PC-9 (cell line): ENCODE results near the gene POLD4. TPM values are rescaled to one million over a fixed set of nuclear protein-coding genes. Genes with fewer than 3 reads are reported as not detected.
A peak's percentile ranks its signal among the peaks of the same experiment; 100 is the strongest.

Experiments
- BruUV-seq: library from RNA; stranded (reverse); fragments of 400-500 nt; replicated peaks from 2 replicates; lab custom pipeline; 2021; lab: Mats Ljungman, UMichigan
- CTCF ChIA-PET: fragments of 300-600 bp; sonication (Branson Sonifier 250); formaldehyde crosslinking; loops from one replicate; lab custom pipeline; 2022; ENCODE audit warnings: antibody characterized with exemption; lab: Charles Lee
- POLR2A ChIA-PET: fragments of 300-600 bp; sonication (Branson Sonifier 250); formaldehyde crosslinking; loops from one replicate; lab custom pipeline; 2022; ENCODE audit warnings: antibody characterized with exemption; ENCODE audit not compliant: unreplicated experiment; lab: Charles Lee
- DNase-seq, 2 experiments: peaks; one replicate each; pipeline versions ENCODE4 v3.0.0 to v3.0.0-alpha.2; 2015 to 2022; ENCODE audit warnings: mixed read lengths in 1 of 2
- H2AFZ ChIP-seq: fragments of 200-600 bp; sonication (generic); 2 replicates; pipeline ENCODE4 v1.8.1; 2017; ENCODE audit warnings: antibody characterized with exemption
- H3F3A ChIP-seq: fragments of 200-600 bp; sonication (generic); 2 replicates; pipeline ENCODE4 v1.8.1; 2017; ENCODE audit warnings: antibody characterized with exemption, mild to moderate bottlenecking, low read depth; ENCODE audit not compliant: insufficient read depth
- H3K27ac ChIP-seq: fragments of 200-600 bp; sonication (generic); 2 replicates; pipeline ENCODE4 v1.6.1; 2016; ENCODE audit warnings: mixed run types
- H3K27me3 ChIP-seq: fragments of 200-600 bp; sonication (generic); 2 replicates; pipeline ENCODE4 v1.6.1; 2016; ENCODE audit warnings: low read depth, mixed run types; ENCODE audit not compliant: insufficient read depth
- H3K36me3 ChIP-seq: fragments of 200-600 bp; sonication (generic); 2 replicates; pipeline ENCODE4 v1.6.1; 2016; ENCODE audit warnings: low read depth, mixed run types
- H3K4me1 ChIP-seq: fragments of 200-600 bp; sonication (generic); replicated peaks from 2 replicates; pipeline ENCODE4 v1.6.1; 2016; ENCODE audit warnings: mixed run types; ENCODE audit not compliant: insufficient read depth
- H3K4me2 ChIP-seq: fragments of 200-600 bp; sonication (generic); 2 replicates; pipeline ENCODE4 v1.6.1; 2017; ENCODE audit warnings: mixed run types
- H3K4me3 ChIP-seq: fragments of 200-600 bp; sonication (generic); 2 replicates; pipeline ENCODE4 v1.6.1; 2016; ENCODE audit warnings: mixed run types
- H3K79me2 ChIP-seq: fragments of 200-600 bp; sonication (generic); 2 replicates; pipeline ENCODE4 v1.6.1; 2017; ENCODE audit warnings: low read depth, mixed run types
- H3K9me2 ChIP-seq: fragments of 200-600 bp; sonication (generic); 2 replicates; pipeline ENCODE4 v1.8.1; 2017; ENCODE audit warnings: mild to moderate bottlenecking; ENCODE audit not compliant: insufficient read depth
- H3K9me3 ChIP-seq: fragments of 200-600 bp; sonication (generic); 2 replicates; pipeline ENCODE4 v1.8.1; 2016; ENCODE audit warnings: low read depth; ENCODE audit not compliant: insufficient read depth
- H4K20me1 ChIP-seq: fragments of 200-600 bp; sonication (generic); 2 replicates; pipeline ENCODE4 v1.8.1; 2017; ENCODE audit not compliant: insufficient read depth
- EZH2 ChIP-seq: fragments of 200-600 bp; sonication (generic); IDR thresholded peaks from 2 replicates; pipeline ENCODE4 v1.8.0; 2017; ENCODE audit warnings: antibody characterized with exemption, low read depth
- intact Hi-C: fragments of 100-400 bp; cut with micrococcal nuclease; formaldehyde crosslinking; loops from one replicate; pipeline ENCODE4 v1.10.0; 2022; ENCODE audit not compliant: unreplicated experiment
- total RNA-seq: library from RNA; stranded (reverse); gene quantifications from 2 replicates; pipeline ENCODE4 v1.2.3, GENCODE V29; 2021
- TF ChIP-seq, protein P1 (sequence below): fragments of 200-600 bp; sonication (generic); conservative IDR thresholded peaks from 2 replicates; pipeline ENCODE4 v1.6.1; 2017; ENCODE audit warnings: mixed run types, antibody characterized with exemption, mild to moderate bottlenecking, moderate library complexity

Gene POLD4
- total RNA-seq, 1 experiment from 2014 or later, result 67.1 TPM

DNA sequence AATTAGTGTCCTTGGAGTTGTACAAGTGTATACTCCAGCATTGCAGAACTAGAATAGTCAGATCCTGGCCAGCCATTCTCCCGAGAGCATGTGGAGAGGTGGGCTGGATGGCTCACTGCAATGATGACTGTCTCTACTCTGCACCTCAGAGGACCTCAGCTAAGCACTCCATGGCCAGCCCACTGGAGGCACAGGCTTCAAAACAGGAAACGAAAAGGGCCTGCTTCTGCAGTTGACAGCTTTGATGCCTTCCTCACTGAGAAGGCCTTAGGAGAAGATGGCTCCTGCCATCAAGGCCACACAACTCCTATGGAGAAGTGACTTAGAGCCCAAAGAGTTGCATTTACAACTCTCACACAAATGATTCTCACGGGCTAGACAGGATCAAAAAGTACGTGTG, 9.1 kb downstream of the POLD4 start:
- no peaks in the 10 kb centered on the region for H3K27me3 ChIP-seq
- TF ChIP-seq EZH2, result no peak
- TF ChIP-seq, protein P1, sequence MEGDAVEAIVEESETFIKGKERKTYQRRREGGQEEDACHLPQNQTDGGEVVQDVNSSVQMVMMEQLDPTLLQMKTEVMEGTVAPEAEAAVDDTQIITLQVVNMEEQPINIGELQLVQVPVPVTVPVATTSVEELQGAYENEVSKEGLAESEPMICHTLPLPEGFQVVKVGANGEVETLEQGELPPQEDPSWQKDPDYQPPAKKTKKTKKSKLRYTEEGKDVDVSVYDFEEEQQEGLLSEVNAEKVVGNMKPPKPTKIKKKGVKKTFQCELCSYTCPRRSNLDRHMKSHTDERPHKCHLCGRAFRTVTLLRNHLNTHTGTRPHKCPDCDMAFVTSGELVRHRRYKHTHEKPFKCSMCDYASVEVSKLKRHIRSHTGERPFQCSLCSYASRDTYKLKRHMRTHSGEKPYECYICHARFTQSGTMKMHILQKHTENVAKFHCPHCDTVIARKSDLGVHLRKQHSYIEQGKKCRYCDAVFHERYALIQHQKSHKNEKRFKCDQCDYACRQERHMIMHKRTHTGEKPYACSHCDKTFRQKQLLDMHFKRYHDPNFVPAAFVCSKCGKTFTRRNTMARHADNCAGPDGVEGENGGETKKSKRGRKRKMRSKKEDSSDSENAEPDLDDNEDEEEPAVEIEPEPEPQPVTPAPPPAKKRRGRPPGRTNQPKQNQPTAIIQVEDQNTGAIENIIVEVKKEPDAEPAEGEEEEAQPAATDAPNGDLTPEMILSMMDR, result no peak
- no peak overlapping the region for H3K4me2 ChIP-seq
- intact Hi-C loops, result no loop called here
- H3K9me3 ChIP-seq, result no peaks in the 10 kb centered on the region
- no peaks in the 10 kb centered on the region for H4K20me1 ChIP-seq
- H3K36me3 ChIP-seq, result no peaks in the 10 kb centered on the region
- peak overlapping the region; percentile 82 for H3K27ac ChIP-seq
- peaks cover 38% of the 10 kb centered on the region for H3F3A ChIP-seq
- H3K4me3 ChIP-seq, result no peak overlapping the region
- H2AFZ ChIP-seq, result no peak overlapping the region
- DNase-seq, result no peak
- ChIA-PET CTCF (interaction anchor here (0.6 to 2.9 kb wide), 5 partner anchors 37 to 634 kb away, joined by 3 to 21 read pairs (median 11); partner anchors contain the start of gene NUDT8), POLR2A (interaction anchor here (0.6 kb wide), 1 partner anchor 495 kb away, joined by 5 read pairs; no protein-coding TSS in a partner anchor)
- H3K79me2 ChIP-seq, result peaks cover 15% of the 10 kb centered on the region
- peaks cover 42% of the 10 kb centered on the region for H3K4me1 ChIP-seq
- no TSS peak for BruUV-seq
- H3K9me2 ChIP-seq, result no peaks in the 10 kb centered on the region

- intact Hi-C loops, result no loop called here
- no peak overlapping the region for H3K4me3 ChIP-seq
- no peaks in the 10 kb centered on the region for H3K79me2 ChIP-seq
- no peak for TF ChIP-seq EZH2
- TF ChIP-seq, protein P1, result no peak
- H3K4me1 ChIP-seq, result no peaks in the 10 kb centered on the region
- CTCF ChIA-PET, result interaction anchor here (0.6 kb wide), 1 partner anchor 257 kb away, joined by 3 read pairs; no protein-coding TSS in a partner anchor
- H3F3A ChIP-seq, result peaks cover 5% of the 10 kb centered on the region; the same call in 1 of the 2 replicates
- POLR2A ChIA-PET, result no interaction called here
- no peak overlapping the region for H2AFZ ChIP-seq
- H4K20me1 ChIP-seq, result no peaks in the 10 kb centered on the region
- no TSS peak for BruUV-seq
- no peaks in the 10 kb centered on the region for H3K36me3 ChIP-seq
- DNase-seq, result no peak
- no peaks in the 10 kb centered on the region for H3K9me2 ChIP-seq
- H3K27ac ChIP-seq, result no peak overlapping the region
- no peaks in the 10 kb centered on the region for H3K9me3 ChIP-seq
- H3K4me2 ChIP-seq, result no peak overlapping the region
- H3K27me3 ChIP-seq, result no peaks in the 10 kb centered on the region
Measured at GRCh38 chr11:67337257-67337656, 16.1 kb downstream of the POLD4 start.

DNA sequence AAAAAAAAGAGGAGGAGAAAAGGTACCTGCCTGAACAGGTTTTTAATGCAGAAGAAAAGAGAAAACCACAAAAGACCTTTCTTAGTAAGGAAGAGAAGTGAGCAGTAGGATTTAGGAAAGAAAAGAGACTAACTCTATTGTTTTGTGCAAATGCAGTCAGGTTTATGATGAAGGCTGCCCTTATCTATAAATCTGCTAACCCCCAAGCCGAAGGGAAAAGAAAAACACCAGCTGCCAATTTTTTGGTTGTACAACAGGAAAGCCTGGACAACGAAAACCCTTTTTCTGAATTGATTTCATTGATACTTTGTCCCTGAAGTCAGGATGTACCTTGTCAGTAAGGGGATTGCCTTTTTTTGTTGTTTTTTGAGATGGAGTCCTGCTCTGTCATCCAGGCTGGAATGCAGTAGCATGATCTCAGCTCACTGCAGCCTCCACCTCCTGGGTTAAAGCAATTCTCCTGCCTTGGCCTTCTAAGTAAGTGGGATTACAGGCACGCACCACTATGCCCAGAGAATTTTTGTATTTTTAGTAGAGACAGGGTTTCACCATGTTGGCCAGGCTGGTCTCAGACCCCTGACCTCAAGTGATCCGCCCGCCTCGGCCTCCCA, 21.2 kb downstream of the POLD4 start:
- CTCF ChIA-PET, result interaction anchor here (0.5 to 0.6 kb wide), 2 partner anchors 41 to 93 kb away, joined by 3 to 10 read pairs; partner anchors contain the start of gene CLCF1
- DNase-seq, result peak in 1 of 2 experiments; percentile 45
- Histone ChIP-seq H3F3A (peaks cover 17% of the 10 kb centered on the region; the same call in 1 of the 2 replicates), H3K4me2 (no peak overlapping the region), H3K4me3 (no peak overlapping the region), H4K20me1 (no peaks in the 10 kb centered on the region), H3K4me1 (no peaks in the 10 kb centered on the region), H2AFZ (no peak overlapping the region), H3K27me3 (no peaks in the 10 kb centered on the region), H3K9me2 (no peaks in the 10 kb centered on the region), H3K9me3 (no peaks in the 10 kb centered on the region), H3K36me3 (no peaks in the 10 kb centered on the region), H3K27ac (no peak overlapping the region), H3K79me2 (no peaks in the 10 kb centered on the region)
- no peak for TF ChIP-seq EZH2
- TF ChIP-seq, protein P1, result no peak
- POLR2A ChIA-PET, result interaction anchor here (0.7 kb wide), 1 partner anchor 245 kb away, joined by 9 read pairs; no protein-coding TSS in a partner anchor
- no TSS peak for BruUV-seq
- intact Hi-C loops, result no loop called here
